Psoas muscle (tissue), 8 donors: ENCODE results near the gene TSPAN9. TPM values are rescaled to one million over a fixed set of nuclear protein-coding genes. Genes with fewer than 3 reads are reported as not detected.

Experiments used
- ATAC-seq, 4 donors: fragments of 200-7000 bp; cut with Tn5 transposase; one replicate each; pipeline ENCODE4 v1.9.1; 2020; ENCODE audit warnings: moderate library complexity in 3 of 4, mild to moderate bottlenecking in 2 of 4
- DNase-seq, 2 donors: peaks; one replicate each; pipeline ENCODE4 v3.0.0-alpha.2; 2020
- H3K27ac ChIP-seq: fragments of 200-600 bp; one replicate; pipeline ENCODE4 v1.8.0; 2022
- H3K27me3 ChIP-seq, 3 donors: fragments of 200-600 bp in 1 of 3; one replicate each; pipeline versions ENCODE4 v1.6.1 to v1.8.0; 2013 to 2022; ENCODE audit warnings: low read length in 2 of 3, mild to moderate bottlenecking in 2 of 3, moderate library complexity in 1 of 3; ENCODE audit not compliant: insufficient read depth in 3 of 3
- H3K36me3 ChIP-seq, 2 donors: fragments of 200-600 bp in 1 of 2; one replicate each; pipeline versions ENCODE4 v1.6.1 to v1.8.0; 2013 to 2022; ENCODE audit warnings: low read depth in 1 of 2, mild to moderate bottlenecking in 1 of 2, moderate library complexity in 1 of 2; ENCODE audit not compliant: insufficient read depth in 1 of 2
- H3K4me1 ChIP-seq: fragments of 200-600 bp; one replicate; pipeline ENCODE4 v1.8.0; 2022
- H3K4me3 ChIP-seq: fragments of 200-600 bp; one replicate; pipeline ENCODE4 v1.8.0; 2022; ENCODE audit warnings: mild to moderate bottlenecking
- H3K9me3 ChIP-seq: fragments of 200-600 bp; one replicate; pipeline ENCODE4 v1.8.0; 2022
- WGBS, 3 donors: extraction: QIAGEN DNeasy Blood & Tissue Kit; methylation state at CpG; one replicate each; pipeline versions ENCODE4 v1.1.6 to v1.1.7; 2013; 5-methylcytosine and 5-hydroxymethylcytosine counted together
- intact Hi-C, 2 donors: fragments of 100-400 bp; cut with DNase I; formaldehyde crosslinking; loops; one replicate each; pipeline versions ENCODE4 v1.11.0 to v1.14.2; 2022
- polyA plus RNA-seq, 3 donors: library from polyadenylated mRNA; stranded (reverse); fragments of 200-250 nt; gene quantifications; one replicate each; pipeline ENCODE4 v1.2.3, GENCODE V29; 2013
- total RNA-seq, 4 donors: library from RNA; stranded (reverse); fragmentation: NEBNext Ultra II Directional in 2 of 4; extraction: Animal tissue kit (Norgen Biotek cat#: 25700) in 2 of 4; gene quantifications; one replicate each; pipeline versions ENCODE4 v1.2.1 to v1.2.4, GENCODE V29; 2021 to 2023
- TF ChIP-seq, protein P1 (sequence below): fragments of 200-600 bp; IDR thresholded peaks from one replicate; pipeline ENCODE4 v1.8.0; 2022; ENCODE audit warnings: antibody characterized with exemption
- donor health status: healthy with polysubstance abuse.
- donor health status: DM: no; HTN: no; CAD: no; lungs with moderate emphysema.
- donor health status: Bipolar disorder and iron deficiency.
- donor health status: healthy.
- donor health status: DM: yes; HTN: yes; CAD: no.
- donor health status: DM: no; HTN: no; CAD: no.
- donor health status: DM: no; HTN: no; CAD: no.
- donor health status: DM: yes; HTN: yes; CAD: no.

Gene TSPAN9
- total and polyA plus RNA-seq, 7 donors = 6.4 to 28.0 (median 11.6) TPM

DNA sequence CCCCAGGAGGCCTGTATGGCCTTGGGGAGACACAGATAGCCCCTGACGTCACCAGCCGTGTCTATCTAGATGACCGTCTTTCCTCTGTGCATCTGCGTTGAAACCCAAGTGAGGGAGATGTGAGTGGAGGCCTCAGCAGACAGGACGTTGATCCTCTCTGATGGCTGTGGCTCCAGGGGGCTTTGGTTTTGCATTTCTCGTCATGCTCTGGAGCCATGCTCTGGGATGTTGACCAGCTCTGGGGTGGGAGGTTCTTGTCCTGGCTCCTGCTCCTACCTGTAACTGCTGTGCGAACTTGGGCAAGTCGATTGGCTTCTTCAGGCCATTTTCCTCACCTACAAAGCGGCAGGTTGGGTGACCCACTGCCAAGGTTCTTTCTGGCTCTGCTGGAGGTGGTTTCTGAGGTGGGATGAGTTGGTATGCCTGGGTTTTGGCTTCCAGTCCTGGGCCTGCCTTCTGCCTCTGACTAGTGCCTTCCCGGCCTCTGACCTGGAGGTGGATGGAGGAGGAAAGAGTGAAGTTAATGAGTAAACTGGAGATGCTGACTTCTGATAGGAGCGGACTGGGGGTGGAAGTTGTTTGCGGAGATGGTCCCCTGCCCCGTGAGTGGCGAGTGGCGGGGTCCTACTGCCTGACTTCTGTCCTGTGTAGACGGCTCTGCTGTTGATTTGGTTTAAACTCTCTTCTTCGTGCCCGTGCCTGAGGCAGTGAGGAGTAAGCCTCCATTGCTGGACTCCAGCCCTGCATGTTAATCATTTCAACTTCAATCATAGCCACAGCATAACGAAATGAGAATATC, 8.4 kb downstream of the TSPAN9 start:
- intact Hi-C loops = no loop called here
- 76 to 82% (median 78%) methylated on average over 19 of the region's 19 CpGs for WGBS, 3 donors
- Histone ChIP-seq H3K4me3 (no peak overlapping the region), H3K9me3 (no peaks in the 10 kb centered on the region), H3K4me1 (peaks cover 9% of the 10 kb centered on the region), H3K36me3 (peaks cover 0 to 3% of the 10 kb centered on the region in 2 donors), H3K27ac (no peak overlapping the region), H3K27me3 (no peaks in the 10 kb centered on the region)
- DNase-seq = no peak
- no peak for ATAC-seq
- TF ChIP-seq, protein P1, sequence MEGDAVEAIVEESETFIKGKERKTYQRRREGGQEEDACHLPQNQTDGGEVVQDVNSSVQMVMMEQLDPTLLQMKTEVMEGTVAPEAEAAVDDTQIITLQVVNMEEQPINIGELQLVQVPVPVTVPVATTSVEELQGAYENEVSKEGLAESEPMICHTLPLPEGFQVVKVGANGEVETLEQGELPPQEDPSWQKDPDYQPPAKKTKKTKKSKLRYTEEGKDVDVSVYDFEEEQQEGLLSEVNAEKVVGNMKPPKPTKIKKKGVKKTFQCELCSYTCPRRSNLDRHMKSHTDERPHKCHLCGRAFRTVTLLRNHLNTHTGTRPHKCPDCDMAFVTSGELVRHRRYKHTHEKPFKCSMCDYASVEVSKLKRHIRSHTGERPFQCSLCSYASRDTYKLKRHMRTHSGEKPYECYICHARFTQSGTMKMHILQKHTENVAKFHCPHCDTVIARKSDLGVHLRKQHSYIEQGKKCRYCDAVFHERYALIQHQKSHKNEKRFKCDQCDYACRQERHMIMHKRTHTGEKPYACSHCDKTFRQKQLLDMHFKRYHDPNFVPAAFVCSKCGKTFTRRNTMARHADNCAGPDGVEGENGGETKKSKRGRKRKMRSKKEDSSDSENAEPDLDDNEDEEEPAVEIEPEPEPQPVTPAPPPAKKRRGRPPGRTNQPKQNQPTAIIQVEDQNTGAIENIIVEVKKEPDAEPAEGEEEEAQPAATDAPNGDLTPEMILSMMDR = no peak

DNA sequence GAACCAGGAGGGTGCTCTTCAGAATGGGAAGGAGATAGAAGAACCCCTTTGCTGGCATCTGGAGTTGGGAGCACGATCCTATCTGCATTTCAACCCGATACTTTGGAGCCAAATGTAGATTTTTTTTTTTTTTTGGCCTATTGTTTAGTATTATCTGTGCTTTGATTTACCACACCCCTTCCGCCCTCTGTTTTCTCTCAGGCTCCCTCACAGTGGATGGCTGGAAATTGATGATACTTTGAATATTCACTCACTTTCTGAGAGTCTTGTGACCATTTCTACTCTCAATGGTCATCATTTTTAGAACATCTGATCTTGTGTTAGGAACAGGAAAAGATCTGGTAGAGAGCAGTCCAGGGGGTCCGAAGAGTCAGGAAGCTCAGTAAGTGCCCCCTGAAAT, 9.0 kb downstream of the TSPAN9 start:
- Histone ChIP-seq H3K9me3 (no peaks in the 10 kb centered on the region), H3K36me3 (peaks cover 0 to 3% of the 10 kb centered on the region in 2 donors), H3K4me1 (peaks cover 4% of the 10 kb centered on the region), H3K27ac (no peak overlapping the region), H3K27me3 (no peaks in the 10 kb centered on the region), H3K4me3 (no peak overlapping the region)
- 77 to 89% (median 80%) methylated on average over 4 of the region's 4 CpGs for WGBS, 3 donors
- DNase-seq (no peak), ATAC-seq (no peak)
- intact Hi-C loops = no loop called here
- TF ChIP-seq, protein P1 = no peak

DNA sequence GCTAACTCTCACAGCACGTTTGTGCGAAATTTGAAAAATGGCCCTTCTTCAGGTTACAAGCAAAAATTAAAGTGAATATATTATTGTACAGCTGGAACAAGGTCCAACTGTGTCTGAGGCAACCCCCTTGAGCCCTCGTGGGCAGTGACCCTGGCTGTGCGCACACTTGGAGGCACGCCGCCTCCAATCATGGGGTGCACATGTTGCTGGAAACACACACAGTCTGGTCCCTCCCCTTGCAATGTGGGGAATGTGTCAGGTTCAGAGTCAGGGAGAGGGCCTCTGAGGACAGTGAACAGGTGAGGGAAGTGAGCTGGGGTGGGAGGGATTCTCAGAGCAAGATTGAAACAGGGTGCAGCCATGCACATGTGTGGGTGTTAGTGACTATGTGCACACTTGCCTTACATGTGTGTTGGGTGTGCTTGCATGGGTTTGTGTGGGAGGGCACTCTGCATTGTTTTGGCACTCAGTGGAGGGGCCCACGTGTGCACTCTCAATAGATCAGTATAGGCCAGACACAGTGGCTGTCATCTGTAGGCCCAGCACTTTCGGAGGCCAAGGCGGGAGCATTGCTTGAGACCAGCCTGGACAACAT, 9.6 kb downstream of the TSPAN9 start:
- intact Hi-C loops = no loop called here
- WGBS, 3 donors = 86 to 91% (median 88%) methylated on average over 9 of the region's 9 CpGs
- H3K36me3 ChIP-seq = peaks cover 0 to 3% of the 10 kb centered on the region in 2 donors
- peaks cover 4% of the 10 kb centered on the region for H3K4me1 ChIP-seq
- ATAC-seq = no peak
- no peaks in the 10 kb centered on the region for H3K9me3 ChIP-seq
- no peak for DNase-seq
- H3K27me3 ChIP-seq = no peaks in the 10 kb centered on the region
- TF ChIP-seq, protein P1 = no peak
- H3K4me3 ChIP-seq = no peak overlapping the region
- no peak overlapping the region for H3K27ac ChIP-seq

DNA sequence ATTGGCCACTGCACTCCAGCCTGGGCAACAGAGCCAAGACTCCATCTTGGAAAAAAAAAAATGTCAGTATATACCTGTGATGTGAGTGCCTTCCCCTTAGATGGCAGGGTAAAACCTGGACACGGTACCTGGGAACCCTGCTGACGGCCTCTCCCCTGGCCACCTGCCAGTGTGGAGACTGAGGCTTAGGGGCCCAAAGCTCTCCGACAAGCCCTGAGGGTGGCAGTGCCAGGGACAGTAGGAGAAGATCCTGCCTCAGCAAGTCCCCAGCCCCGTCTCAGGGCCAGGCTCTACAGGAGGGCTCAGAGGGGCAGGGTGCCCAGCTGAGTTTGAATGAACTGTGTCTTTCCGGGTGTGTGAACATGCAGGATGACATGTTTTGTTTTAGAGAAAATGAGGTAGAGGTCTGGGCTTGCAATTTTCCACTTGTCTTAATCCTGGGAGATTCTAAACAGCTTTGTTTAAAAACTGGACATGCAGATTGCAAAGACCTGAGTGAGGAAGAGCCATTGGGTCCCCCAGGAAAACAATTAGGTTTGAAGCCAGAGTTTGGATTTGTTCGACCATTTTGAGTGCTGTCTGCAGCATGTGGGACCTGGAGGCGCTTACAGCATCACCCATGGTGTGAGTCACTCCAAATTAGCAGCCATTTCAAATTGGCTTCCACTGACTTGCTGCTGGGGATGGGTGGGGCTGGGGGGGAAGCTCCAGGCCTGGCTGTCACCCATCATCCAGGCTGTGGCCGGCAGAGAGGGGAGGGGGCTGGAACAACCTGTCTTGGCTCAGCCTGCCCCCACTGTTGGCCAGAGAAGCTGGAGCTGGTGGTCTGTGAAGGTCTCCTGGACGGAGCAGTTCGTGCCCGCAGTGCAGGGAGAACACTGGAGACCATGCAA, 10.8 kb downstream of the TSPAN9 start:
- Histone ChIP-seq H3K4me3 (no peak overlapping the region), H3K27me3 (no peaks in the 10 kb centered on the region), H3K4me1 (peaks cover 4% of the 10 kb centered on the region), H3K36me3 (peaks cover 0 to 3% of the 10 kb centered on the region in 2 donors), H3K9me3 (no peaks in the 10 kb centered on the region), H3K27ac (no peak overlapping the region)
- TF ChIP-seq, protein P1 = no peak
- 78 to 82% (median 82%) methylated on average over 11 of the region's 11 CpGs for WGBS, 3 donors
- intact Hi-C loops = no loop called here
- ATAC-seq = no peak
- DNase-seq = no peak
